DND-41 (cell line): ENCODE measurements around the gene TLX3.
A peak's percentile ranks its signal among the peaks of the same experiment; 100 is the strongest.

ENCODE experiments used
- ATAC-seq: fragments of 200-7000 bp; cut with Tn5 transposase; 3 replicates; pipeline ENCODE4 v1.9.1; 2021; ENCODE audit warnings: low read depth; ENCODE audit not compliant: insufficient read depth
- DNase-seq: peaks from one replicate; pipeline ENCODE4 v3.0.0-alpha.2; 2020
- H2AFZ ChIP-seq: 2 replicates; pipeline ENCODE4 v1.6.0; 2012; ENCODE audit warnings: low read depth, low read length
- H3K27ac ChIP-seq: 2 replicates; pipeline ENCODE4 v1.5.1; 2012; ENCODE audit warnings: low read length, inconsistent platforms
- H3K27me3 ChIP-seq: fragments of 200-600 bp; sonication (generic); 2 replicates; pipeline ENCODE4 v1.6.0; 2012; ENCODE audit warnings: low read length, mild to moderate bottlenecking, inconsistent platforms; ENCODE audit not compliant: insufficient read depth, poor library complexity
- H3K36me3 ChIP-seq: 2 replicates; pipeline ENCODE4 v1.5.1; 2012; ENCODE audit warnings: low read length, inconsistent platforms; ENCODE audit not compliant: insufficient read depth
- H3K4me1 ChIP-seq: 2 replicates; pipeline ENCODE4 v1.5.1; 2012; ENCODE audit warnings: mild to moderate bottlenecking, low read length; ENCODE audit not compliant: insufficient read depth
- H3K4me2 ChIP-seq: 2 replicates; pipeline ENCODE4 v1.6.0; 2012; ENCODE audit warnings: mild to moderate bottlenecking, moderate library complexity, low read length, inconsistent platforms; ENCODE audit not compliant: insufficient read depth
- H3K4me3 ChIP-seq, 2 experiments: fragments of 200-600 bp in 1 of 2; shearing (Covaris generic) in 1 of 2; 2 replicates each; pipeline ENCODE4 v1.5.1; 2012 to 2016; ENCODE audit warnings: inconsistent platforms in 2 of 2, low read length in 2 of 2, mild to moderate bottlenecking in 2 of 2, low read depth in 1 of 2, moderate library complexity in 1 of 2
- H3K79me2 ChIP-seq: 2 replicates; pipeline ENCODE4 v1.6.0; 2012; ENCODE audit warnings: low read length, inconsistent platforms; ENCODE audit not compliant: insufficient read depth
- H3K9ac ChIP-seq: 2 replicates; pipeline ENCODE4 v1.6.0; 2012; ENCODE audit warnings: low read depth, mild to moderate bottlenecking, inconsistent platforms, low read length, moderate library complexity
- H3K9me3 ChIP-seq: 2 replicates; pipeline ENCODE4 v1.5.1; 2012; ENCODE audit warnings: low read length, moderate library complexity, mild to moderate bottlenecking, inconsistent platforms; ENCODE audit not compliant: insufficient read depth, severe bottlenecking
- H4K20me1 ChIP-seq: 2 replicates; pipeline ENCODE4 v1.6.0; 2012; ENCODE audit warnings: low read length; ENCODE audit not compliant: insufficient read depth
- EZH2 ChIP-seq: IDR thresholded peaks from 3 replicates; pipeline ENCODE4 v1.6.1; 2012; ENCODE audit warnings: borderline replicate concordance, low read depth, mild to moderate bottlenecking, moderate library complexity, low read length, inconsistent platforms; ENCODE audit not compliant: severe bottlenecking
- TF ChIP-seq, protein P1 (sequence below): IDR thresholded peaks from 2 replicates; pipeline ENCODE4 v1.5.1; 2012; ENCODE audit warnings: borderline replicate concordance, low read length, moderate library complexity, mild to moderate bottlenecking; ENCODE audit not compliant: poor library complexity, severe bottlenecking; ENCODE audit errors: extremely low read depth

The TLX3 gene

DNA sequence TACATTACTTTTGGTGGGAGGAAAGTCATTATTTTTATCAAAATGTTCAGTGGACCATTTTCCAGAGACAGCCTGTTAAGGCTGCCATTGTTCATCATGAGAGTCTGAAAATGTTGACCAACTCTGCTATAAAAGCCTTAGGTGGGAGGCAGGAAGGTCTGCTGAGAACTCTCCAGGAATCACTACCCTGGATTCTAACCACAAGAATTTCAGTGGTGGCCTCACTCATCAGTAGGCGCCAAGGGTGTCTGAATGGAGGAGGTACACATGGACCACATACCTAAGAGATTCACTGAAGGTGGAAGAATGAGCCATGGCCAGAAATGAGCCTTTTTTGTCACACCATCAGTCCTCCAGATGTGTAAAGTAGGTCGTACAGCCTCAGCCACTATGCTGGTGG is 21.0 kb upstream of the TLX3 start:
- no peak for TF ChIP-seq EZH2
- TF ChIP-seq, protein P1, sequence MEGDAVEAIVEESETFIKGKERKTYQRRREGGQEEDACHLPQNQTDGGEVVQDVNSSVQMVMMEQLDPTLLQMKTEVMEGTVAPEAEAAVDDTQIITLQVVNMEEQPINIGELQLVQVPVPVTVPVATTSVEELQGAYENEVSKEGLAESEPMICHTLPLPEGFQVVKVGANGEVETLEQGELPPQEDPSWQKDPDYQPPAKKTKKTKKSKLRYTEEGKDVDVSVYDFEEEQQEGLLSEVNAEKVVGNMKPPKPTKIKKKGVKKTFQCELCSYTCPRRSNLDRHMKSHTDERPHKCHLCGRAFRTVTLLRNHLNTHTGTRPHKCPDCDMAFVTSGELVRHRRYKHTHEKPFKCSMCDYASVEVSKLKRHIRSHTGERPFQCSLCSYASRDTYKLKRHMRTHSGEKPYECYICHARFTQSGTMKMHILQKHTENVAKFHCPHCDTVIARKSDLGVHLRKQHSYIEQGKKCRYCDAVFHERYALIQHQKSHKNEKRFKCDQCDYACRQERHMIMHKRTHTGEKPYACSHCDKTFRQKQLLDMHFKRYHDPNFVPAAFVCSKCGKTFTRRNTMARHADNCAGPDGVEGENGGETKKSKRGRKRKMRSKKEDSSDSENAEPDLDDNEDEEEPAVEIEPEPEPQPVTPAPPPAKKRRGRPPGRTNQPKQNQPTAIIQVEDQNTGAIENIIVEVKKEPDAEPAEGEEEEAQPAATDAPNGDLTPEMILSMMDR = no peak
- Histone ChIP-seq H3K79me2 (no peaks in the 10 kb centered on the region), H3K27ac (no peak overlapping the region), H3K4me2 (no peak overlapping the region), H3K27me3 (no peaks in the 10 kb centered on the region), H3K36me3 (no peaks in the 10 kb centered on the region), H3K4me1 (peaks cover 1% of the 10 kb centered on the region), H2AFZ (no peak overlapping the region), H3K9ac (no peak overlapping the region), H3K4me3 (no peak overlapping the region), H4K20me1 (no peaks in the 10 kb centered on the region), H3K9me3 (no peaks in the 10 kb centered on the region)
- DNase-seq (no peak), ATAC-seq (no peak)

DNA sequence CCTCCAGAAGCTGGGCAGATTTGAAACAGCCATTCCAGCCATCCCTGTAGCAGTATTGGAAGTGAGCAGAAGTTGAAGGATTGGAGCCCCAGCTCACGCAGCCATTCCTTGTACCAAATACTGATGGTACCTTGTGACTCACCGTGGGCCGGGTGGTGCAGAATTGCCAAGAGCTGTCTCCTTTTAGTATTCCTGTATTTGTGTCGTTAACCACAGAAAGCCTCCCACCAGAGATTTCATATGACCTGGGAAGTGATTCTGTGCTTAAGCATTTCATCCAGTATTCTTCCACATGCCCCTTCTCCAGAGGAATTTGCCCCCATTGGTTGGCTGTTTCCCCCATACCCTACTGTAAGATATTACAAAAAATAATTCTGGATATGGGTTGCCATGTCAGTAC is 17.7 kb upstream of the TLX3 start:
- no peaks in the 10 kb centered on the region for H3K79me2 ChIP-seq
- no peak overlapping the region for H3K4me2 ChIP-seq
- no peaks in the 10 kb centered on the region for H3K9me3 ChIP-seq
- ATAC-seq (no peak), DNase-seq (no peak)
- H3K4me3 ChIP-seq = no peak overlapping the region
- no peaks in the 10 kb centered on the region for H3K36me3 ChIP-seq
- no peak for TF ChIP-seq EZH2
- TF ChIP-seq, protein P1 = no peak
- H3K9ac ChIP-seq = no peak overlapping the region
- H4K20me1 ChIP-seq = peaks cover 3% of the 10 kb centered on the region; the same call in 1 of the 2 replicates
- H3K27ac ChIP-seq = no peak overlapping the region
- H2AFZ ChIP-seq = no peak overlapping the region
- H3K27me3 ChIP-seq = no peaks in the 10 kb centered on the region
- H3K4me1 ChIP-seq = peaks cover 28% of the 10 kb centered on the region

DNA sequence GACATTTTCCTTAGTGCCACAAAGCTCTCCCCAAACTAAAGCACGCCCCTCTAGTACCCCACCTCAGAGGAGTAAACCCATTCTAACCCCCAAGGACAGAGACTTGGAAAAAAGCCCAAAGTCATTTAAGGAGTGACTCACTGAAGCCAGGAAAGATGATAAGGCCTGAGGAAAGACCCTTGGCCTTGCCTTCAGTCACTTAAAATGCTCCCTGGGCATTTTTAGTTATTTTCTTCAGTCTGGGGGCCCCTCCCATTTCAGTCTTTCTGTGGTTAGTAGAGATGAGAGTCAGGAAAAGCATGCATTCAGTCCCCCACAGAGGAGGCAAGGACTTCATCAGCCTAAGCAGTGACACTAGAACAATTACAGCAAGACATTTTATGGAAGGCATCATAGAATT is 13.7 kb upstream of the TLX3 start:
- Histone ChIP-seq H4K20me1 (peaks cover 4% of the 10 kb centered on the region; the same call in 1 of the 2 replicates), H3K4me1 (peaks cover 39% of the 10 kb centered on the region), H3K27ac (peak overlapping the region; percentile 27; the same call in 1 of the 2 replicates), H3K4me2 (no peak overlapping the region), H3K27me3 (no peaks in the 10 kb centered on the region), H3K4me3 (no peak overlapping the region), H2AFZ (no peak overlapping the region), H3K79me2 (peaks cover 17% of the 10 kb centered on the region), H3K36me3 (peaks cover 1% of the 10 kb centered on the region; the same call in 1 of the 2 replicates), H3K9ac (no peak overlapping the region), H3K9me3 (no peaks in the 10 kb centered on the region)
- ATAC-seq (peak; percentile 65), DNase-seq (no peak)
- no peak for TF ChIP-seq EZH2
- TF ChIP-seq, protein P1 = no peak
